BE2C (cell line): ENCODE results near the gene PCSK2. TPM values are rescaled to one million over a fixed set of nuclear protein-coding genes. Genes with fewer than 3 reads are reported as not detected.

Experiments
- DNase-seq: peaks from one replicate; pipeline ENCODE4 v3.0.0-alpha.2; 2020
- H3K27me3 ChIP-seq: fragments of 250-450 bp; sonication (Bioruptor Pico); 2 replicates; pipeline ENCODE4 v1.5.1; 2020; ENCODE audit warnings: mild to moderate bottlenecking
- H3K36me3 ChIP-seq: fragments of 250-450 bp; sonication (Bioruptor Pico); 2 replicates; pipeline ENCODE4 v1.5.1; 2020; ENCODE audit warnings: mild to moderate bottlenecking
- H3K4me1 ChIP-seq: fragments of 250-450 bp; sonication (Bioruptor Pico); 2 replicates; pipeline ENCODE4 v1.5.1; 2020
- H3K4me3 ChIP-seq: 2 replicates; pipeline ENCODE4 v1.5.1; 2011; ENCODE audit warnings: low read depth, low read length
- H3K9me3 ChIP-seq: fragments of 250-450 bp; sonication (Bioruptor Pico); 2 replicates; pipeline ENCODE4 v1.5.1; 2020
- polyA plus RNA-seq: library from polyadenylated mRNA; unstranded; fragments of >200 nt; gene quantifications from one replicate; pipeline ENCODE4 v1.2.1, GENCODE V29; 2012; ENCODE audit warnings: low read depth, missing spikeins; ENCODE audit not compliant: insufficient read length, insufficient read depth
- TF ChIP-seq, protein P1 (sequence below): IDR thresholded peaks from 2 replicates; pipeline ENCODE4 v1.5.1; 2012; ENCODE audit warnings: mild to moderate bottlenecking, low read depth, low read length

The PCSK2 gene
- 0.12 TPM for polyA plus RNA-seq

GRCh38 chr20:17226410-17227218, at the start of gene PCSK2:
TSS of gene PCSK2 (plus strand) at chr20:17227040. CDS start at chr20:17227306, 266 bp downstream.
- peaks cover 52% of the 10 kb centered on the region for H3K27me3 ChIP-seq
- no peaks in the 10 kb centered on the region; the same call in 1 of the 2 replicates for H3K4me1 ChIP-seq
- TF ChIP-seq, protein P1, sequence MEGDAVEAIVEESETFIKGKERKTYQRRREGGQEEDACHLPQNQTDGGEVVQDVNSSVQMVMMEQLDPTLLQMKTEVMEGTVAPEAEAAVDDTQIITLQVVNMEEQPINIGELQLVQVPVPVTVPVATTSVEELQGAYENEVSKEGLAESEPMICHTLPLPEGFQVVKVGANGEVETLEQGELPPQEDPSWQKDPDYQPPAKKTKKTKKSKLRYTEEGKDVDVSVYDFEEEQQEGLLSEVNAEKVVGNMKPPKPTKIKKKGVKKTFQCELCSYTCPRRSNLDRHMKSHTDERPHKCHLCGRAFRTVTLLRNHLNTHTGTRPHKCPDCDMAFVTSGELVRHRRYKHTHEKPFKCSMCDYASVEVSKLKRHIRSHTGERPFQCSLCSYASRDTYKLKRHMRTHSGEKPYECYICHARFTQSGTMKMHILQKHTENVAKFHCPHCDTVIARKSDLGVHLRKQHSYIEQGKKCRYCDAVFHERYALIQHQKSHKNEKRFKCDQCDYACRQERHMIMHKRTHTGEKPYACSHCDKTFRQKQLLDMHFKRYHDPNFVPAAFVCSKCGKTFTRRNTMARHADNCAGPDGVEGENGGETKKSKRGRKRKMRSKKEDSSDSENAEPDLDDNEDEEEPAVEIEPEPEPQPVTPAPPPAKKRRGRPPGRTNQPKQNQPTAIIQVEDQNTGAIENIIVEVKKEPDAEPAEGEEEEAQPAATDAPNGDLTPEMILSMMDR, result no peak
- no peaks in the 10 kb centered on the region for H3K9me3 ChIP-seq
- H3K36me3 ChIP-seq, result no peaks in the 10 kb centered on the region
- H3K4me3 ChIP-seq, result peak within 1 kb of the TSS; percentile 51
- DNase-seq, result peak; percentile 89

DNA sequence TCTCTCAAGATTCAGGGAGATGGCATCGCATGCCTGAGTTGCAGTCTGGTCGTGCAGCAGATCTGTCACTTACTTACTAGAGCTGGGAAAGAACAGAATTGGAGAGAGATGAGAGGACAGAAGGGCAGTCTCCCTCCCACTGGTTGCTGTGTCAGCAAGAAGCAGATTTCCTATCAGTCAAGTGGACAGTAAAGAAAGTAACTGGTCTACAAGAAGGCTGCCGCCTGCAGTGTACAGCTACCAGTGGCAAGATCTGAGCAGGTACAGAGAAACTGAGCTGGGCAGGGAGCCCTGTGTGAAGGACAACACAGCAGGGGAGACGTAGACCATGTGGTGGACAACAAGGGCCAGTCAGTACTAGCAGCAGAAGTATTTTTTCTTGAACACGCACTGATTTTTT, 49.5 kb upstream of the PCSK2 start:
- DNase-seq, result no peak
- no peaks in the 10 kb centered on the region for H3K9me3 ChIP-seq
- no peaks in the 10 kb centered on the region for H3K36me3 ChIP-seq
- H3K27me3 ChIP-seq, result no peaks in the 10 kb centered on the region; the same call in 1 of the 2 replicates
- H3K4me3 ChIP-seq, result no peak overlapping the region
- no peaks in the 10 kb centered on the region for H3K4me1 ChIP-seq
- TF ChIP-seq, protein P1, result no peak

- Histone ChIP-seq H3K27me3 (no peaks in the 10 kb centered on the region; the same call in 1 of the 2 replicates), H3K4me1 (no peaks in the 10 kb centered on the region), H3K9me3 (no peaks in the 10 kb centered on the region), H3K4me3 (no peak overlapping the region), H3K36me3 (no peaks in the 10 kb centered on the region)
- DNase-seq, result no peak
- TF ChIP-seq, protein P1, result no peak
These were observed 47.0 kb upstream of the PCSK2 start for GRCh38 chr20:17179840-17180239.

DNA sequence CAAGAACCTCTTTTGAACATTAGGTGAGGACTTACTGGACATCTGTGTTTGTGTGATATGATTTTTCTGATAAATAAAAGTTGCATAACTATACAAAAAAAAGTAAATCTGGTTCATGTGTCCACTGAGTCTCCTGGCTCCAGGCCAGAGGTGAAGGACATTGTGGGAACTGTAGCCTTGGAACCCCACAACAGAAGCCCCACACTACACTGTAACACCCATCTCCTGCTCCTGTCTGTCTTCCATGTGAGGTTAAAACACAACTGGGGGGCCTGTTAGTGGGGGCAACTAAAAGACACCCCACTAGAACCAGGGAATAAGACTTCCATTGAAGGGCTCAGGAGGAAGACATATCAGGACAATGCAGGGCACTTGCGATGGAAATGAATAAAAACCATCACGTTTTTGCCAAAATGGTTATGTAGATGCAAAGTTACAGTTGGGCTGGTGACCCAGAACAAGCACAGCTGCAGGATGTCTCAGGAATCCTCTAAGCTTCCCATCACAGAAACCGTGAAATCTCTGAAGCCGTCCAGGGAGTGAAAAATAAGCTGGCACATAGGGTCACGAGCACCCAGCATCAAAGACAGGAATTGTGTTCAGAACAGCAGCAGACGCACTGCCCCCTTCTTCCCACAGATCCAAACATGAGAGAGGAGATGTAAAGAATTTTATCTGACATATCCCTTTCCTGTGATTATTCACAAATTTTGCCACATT, 36.7 kb upstream of the PCSK2 start:
- Histone ChIP-seq H3K27me3 (no peaks in the 10 kb centered on the region), H3K4me1 (no peaks in the 10 kb centered on the region), H3K4me3 (no peak overlapping the region), H3K36me3 (no peaks in the 10 kb centered on the region), H3K9me3 (no peaks in the 10 kb centered on the region; the same call in 1 of the 2 replicates)
- TF ChIP-seq, protein P1, result no peak
- no peak for DNase-seq

GRCh38 chr20:17197041-17197440, 29.8 kb upstream of the PCSK2 start:
- TF ChIP-seq, protein P1, result no peak

More at GRCh38 chr20:17197041-17197440, 29.8 kb upstream of the PCSK2 start:
- Histone ChIP-seq H3K27me3 (peaks cover 5% of the 10 kb centered on the region), H3K36me3 (no peaks in the 10 kb centered on the region), H3K4me1 (no peaks in the 10 kb centered on the region), H3K4me3 (no peak overlapping the region), H3K9me3 (no peaks in the 10 kb centered on the region)
- DNase-seq, result no peak
